ENCODE measurements around the gene CYFIP1.

The CYFIP1 gene

DNA sequence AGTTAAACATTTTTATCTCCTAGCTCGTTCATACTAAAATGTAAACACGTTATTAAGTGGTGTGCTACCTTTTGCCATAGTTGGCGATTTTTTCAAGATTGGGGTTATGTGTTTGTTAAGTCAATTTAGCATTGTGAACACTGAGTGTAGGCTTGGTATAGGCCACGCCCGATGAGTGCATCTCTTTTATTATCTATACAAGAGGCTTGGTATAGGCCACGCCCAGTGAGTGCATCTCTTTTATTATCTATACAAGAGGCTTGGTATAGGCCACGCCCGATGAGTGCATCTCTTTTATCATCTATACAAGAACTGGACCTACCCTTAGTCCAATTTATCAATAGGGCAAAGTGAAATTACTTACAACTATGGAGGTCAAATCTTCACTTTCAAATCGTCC is 71.3 kb downstream of the CYFIP1 start:
- H3K36me3 Mint-ChIP-seq (ENCODE audit: low read depth) = peaks cover 58% of the 10 kb centered on the region
- no peaks in the 10 kb centered on the region for H3K27me3 Mint-ChIP-seq (ENCODE audit: low read depth)
- TF ChIP-seq, protein P1, sequence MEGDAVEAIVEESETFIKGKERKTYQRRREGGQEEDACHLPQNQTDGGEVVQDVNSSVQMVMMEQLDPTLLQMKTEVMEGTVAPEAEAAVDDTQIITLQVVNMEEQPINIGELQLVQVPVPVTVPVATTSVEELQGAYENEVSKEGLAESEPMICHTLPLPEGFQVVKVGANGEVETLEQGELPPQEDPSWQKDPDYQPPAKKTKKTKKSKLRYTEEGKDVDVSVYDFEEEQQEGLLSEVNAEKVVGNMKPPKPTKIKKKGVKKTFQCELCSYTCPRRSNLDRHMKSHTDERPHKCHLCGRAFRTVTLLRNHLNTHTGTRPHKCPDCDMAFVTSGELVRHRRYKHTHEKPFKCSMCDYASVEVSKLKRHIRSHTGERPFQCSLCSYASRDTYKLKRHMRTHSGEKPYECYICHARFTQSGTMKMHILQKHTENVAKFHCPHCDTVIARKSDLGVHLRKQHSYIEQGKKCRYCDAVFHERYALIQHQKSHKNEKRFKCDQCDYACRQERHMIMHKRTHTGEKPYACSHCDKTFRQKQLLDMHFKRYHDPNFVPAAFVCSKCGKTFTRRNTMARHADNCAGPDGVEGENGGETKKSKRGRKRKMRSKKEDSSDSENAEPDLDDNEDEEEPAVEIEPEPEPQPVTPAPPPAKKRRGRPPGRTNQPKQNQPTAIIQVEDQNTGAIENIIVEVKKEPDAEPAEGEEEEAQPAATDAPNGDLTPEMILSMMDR (IDR thresholded peaks at IDR 0.05; ENCODE audit: unreplicated experiment in 3 of 3) = no peak
- no peak overlapping the region for H3K27ac Mint-ChIP-seq
- no peaks in the 10 kb centered on the region for H3K4me1 Mint-ChIP-seq
- H3K4me3 Mint-ChIP-seq = no peak overlapping the region
- H3K9me3 Mint-ChIP-seq = no peaks in the 10 kb centered on the region

DNA sequence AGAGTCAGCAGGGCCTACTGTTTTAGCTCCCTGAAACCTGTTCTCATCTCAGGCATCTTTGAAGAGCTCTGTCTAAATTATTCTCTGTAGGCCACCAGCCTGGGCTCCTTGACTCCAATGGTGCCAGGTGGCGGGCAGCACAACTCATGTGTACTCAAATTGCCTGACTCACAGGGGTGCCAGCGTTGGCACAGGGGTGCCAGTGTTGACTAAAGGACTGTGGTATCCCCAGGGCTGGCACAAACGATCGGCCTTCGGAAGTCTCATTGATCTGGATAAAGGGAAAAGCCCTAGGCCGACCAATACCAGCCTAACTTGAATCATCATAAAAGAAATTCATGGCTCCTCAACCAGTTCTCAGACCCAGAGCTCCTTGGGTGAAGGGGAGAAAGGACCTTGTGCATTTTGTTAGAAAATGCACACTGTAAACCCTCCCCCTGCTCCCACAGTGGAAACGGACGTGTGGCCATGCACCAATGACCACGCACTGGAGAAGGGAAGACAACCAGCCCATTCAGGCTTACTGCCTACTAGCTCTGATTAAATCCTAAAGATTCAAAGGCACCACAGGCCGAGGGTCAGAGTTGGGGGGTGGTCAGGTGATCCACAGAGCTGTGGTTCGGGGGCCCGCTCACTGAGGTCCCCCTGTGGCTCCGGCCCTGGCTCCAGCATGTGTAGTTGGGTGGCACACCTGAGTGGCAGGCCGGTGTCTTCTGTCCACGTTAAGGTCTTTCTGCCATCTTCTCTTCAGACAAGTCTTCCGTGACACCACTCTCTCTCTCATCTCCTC is 72.8 kb downstream of the CYFIP1 start:
- peaks cover 58% of the 10 kb centered on the region for H3K36me3 Mint-ChIP-seq (ENCODE audit: low read depth)
- H3K27me3 Mint-ChIP-seq (ENCODE audit: low read depth) = no peaks in the 10 kb centered on the region
- TF ChIP-seq, protein P1 (IDR thresholded peaks at IDR 0.05; ENCODE audit: unreplicated experiment in 3 of 3) = no peak
- H3K4me1 Mint-ChIP-seq = no peaks in the 10 kb centered on the region
- H3K4me3 Mint-ChIP-seq = no peak overlapping the region
- no peak overlapping the region for H3K27ac Mint-ChIP-seq
- H3K9me3 Mint-ChIP-seq = no peaks in the 10 kb centered on the region

DNA sequence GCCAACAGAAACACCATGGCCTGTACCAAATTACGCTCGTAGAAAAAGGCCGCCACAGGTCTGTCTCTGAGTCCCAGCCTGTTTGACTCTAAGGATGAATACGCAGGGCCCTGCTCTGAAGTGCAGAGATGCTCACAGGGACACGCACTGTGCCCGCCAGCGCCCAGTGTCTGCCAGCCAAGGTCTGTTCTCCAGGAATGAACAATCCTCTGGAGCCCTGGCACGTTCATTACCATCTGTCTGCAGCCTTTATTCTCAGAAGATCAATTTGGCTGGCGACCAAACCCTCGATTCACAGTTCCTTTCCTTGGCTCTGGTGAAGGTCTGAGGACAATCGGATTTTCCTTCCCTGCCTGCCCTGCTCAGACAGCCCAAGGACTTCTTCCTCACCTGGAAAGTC is 75.4 kb downstream of the CYFIP1 start:
- H3K27me3 Mint-ChIP-seq (ENCODE audit: low read depth) = no peaks in the 10 kb centered on the region
- H3K4me3 Mint-ChIP-seq = no peak overlapping the region
- H3K36me3 Mint-ChIP-seq (ENCODE audit: low read depth) = peaks cover 54% of the 10 kb centered on the region
- H3K4me1 Mint-ChIP-seq = no peaks in the 10 kb centered on the region
- TF ChIP-seq, protein P1 (IDR thresholded peaks at IDR 0.05; ENCODE audit: unreplicated experiment in 3 of 3) = no peak
- no peaks in the 10 kb centered on the region for H3K9me3 Mint-ChIP-seq
- H3K27ac Mint-ChIP-seq = no peak overlapping the region

DNA sequence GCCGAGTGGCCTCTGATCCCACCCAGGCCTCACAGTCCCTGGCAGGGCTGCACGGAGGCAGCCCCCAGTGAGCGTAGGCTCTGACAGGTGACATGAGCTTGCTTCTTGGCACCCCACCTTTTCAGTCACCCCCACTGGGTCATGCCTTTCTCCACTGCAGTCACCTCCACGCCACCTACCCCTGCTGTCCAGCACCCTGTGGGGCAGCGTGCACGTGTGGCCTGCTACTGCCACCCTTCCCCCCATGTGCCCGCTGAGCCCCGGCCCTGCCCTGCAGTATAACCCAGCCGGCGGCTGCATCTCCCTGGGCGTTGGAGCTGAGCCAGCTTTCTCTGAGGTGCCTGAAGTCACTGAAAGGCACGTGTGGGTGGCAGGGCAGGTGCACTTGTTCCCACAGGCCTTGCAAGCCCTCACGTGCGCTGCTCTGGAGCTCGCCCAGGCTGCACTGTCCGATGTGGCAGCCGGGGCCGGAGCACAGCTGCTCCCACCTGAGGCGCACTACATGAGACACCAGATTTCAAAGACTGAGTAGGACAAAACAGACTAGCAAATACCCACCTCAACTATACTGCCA is 76.1 kb downstream of the CYFIP1 start:
- peaks cover 55% of the 10 kb centered on the region for H3K36me3 Mint-ChIP-seq (ENCODE audit: low read depth)
- no peaks in the 10 kb centered on the region for H3K4me1 Mint-ChIP-seq
- H3K27ac Mint-ChIP-seq = no peak overlapping the region
- TF ChIP-seq, protein P1 (IDR thresholded peaks at IDR 0.05; ENCODE audit: unreplicated experiment in 3 of 3) = no peak
- no peaks in the 10 kb centered on the region for H3K27me3 Mint-ChIP-seq (ENCODE audit: low read depth)
- H3K4me3 Mint-ChIP-seq = no peak overlapping the region
- no peaks in the 10 kb centered on the region for H3K9me3 Mint-ChIP-seq

DNA sequence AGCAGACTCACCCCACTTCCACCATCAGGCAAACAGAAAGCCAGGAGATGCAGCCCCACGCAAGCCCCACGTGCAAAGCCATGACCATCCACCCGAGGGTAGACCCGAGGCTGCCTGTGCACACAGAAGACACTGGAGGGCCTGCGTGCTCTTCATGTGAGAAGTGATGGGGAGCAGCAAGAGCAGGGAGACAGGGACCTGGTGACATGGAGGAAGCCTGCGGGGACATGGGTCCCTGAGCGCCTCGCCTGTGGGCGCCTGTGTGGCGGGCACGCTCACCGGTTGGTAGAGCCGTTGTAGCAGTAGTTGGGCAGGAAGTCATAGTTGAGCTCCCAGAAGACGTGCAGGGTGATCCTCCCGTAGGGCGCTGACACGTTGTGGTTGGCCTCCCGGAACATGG is 76.7 kb downstream of the CYFIP1 start:
- Mint-ChIP-seq H3K27ac (no peak overlapping the region), H3K9me3 (no peaks in the 10 kb centered on the region), H3K4me1 (no peaks in the 10 kb centered on the region), H3K4me3 (no peak overlapping the region), H3K36me3 (ENCODE audit: low read depth) (peaks cover 53% of the 10 kb centered on the region), H3K27me3 (ENCODE audit: low read depth) (no peaks in the 10 kb centered on the region)
- TF ChIP-seq, protein P1 (IDR thresholded peaks at IDR 0.05; ENCODE audit: unreplicated experiment in 3 of 3) = no peak

GRCh38 chr15:22902981-22903380 is 77.2 kb downstream of the CYFIP1 start:
- no peaks in the 10 kb centered on the region for H3K9me3 Mint-ChIP-seq
- no peaks in the 10 kb centered on the region for H3K4me1 Mint-ChIP-seq
- no peaks in the 10 kb centered on the region for H3K27me3 Mint-ChIP-seq (ENCODE audit: low read depth)
- H3K27ac Mint-ChIP-seq = no peak overlapping the region
- H3K4me3 Mint-ChIP-seq = no peak overlapping the region
- TF ChIP-seq, protein P1 (IDR thresholded peaks at IDR 0.05; ENCODE audit: unreplicated experiment in 3 of 3) = no peak
- H3K36me3 Mint-ChIP-seq (ENCODE audit: low read depth) = peaks cover 50% of the 10 kb centered on the region

Data from nephron (organoid).